Suprapubic skin (tissue), 4 donors: ENCODE data around the gene ISYNA1. TPM values are rescaled to one million over a fixed set of nuclear protein-coding genes. Genes with fewer than 3 reads are reported as not detected.

Source experiments
- DNase-seq, 2 donors: peaks; one replicate each; pipeline ENCODE4 v3.0.0-alpha.2; 2019; ENCODE audit warnings: low spot score in 2 of 2
- H3K27ac ChIP-seq: fragments of 200-600 bp; sonication (generic); one replicate; pipeline ENCODE4 v1.5.1; 2019
- H3K27me3 ChIP-seq: fragments of 200-600 bp; sonication (generic); one replicate; pipeline ENCODE4 v1.5.1; 2019
- H3K36me3 ChIP-seq: fragments of 200-600 bp; sonication (generic); one replicate; pipeline ENCODE4 v1.5.1; 2019
- H3K4me1 ChIP-seq: fragments of 200-600 bp; sonication (generic); one replicate; pipeline ENCODE4 v1.5.1; 2019
- H3K4me3 ChIP-seq: fragments of 200-600 bp; sonication (generic); one replicate; pipeline ENCODE4 v1.5.1; 2019; ENCODE audit warnings: mild to moderate bottlenecking
- H3K9me3 ChIP-seq: fragments of 200-600 bp; sonication (generic); one replicate; pipeline ENCODE4 v1.5.1; 2019
- EP300 ChIP-seq: sonication (generic); formaldehyde crosslinking; IDR thresholded peaks from one replicate; pipeline ENCODE4 v1.6.1; 2017; ENCODE audit warnings: antibody characterized with exemption
- POLR2A ChIP-seq, 2 donors: fragments of 450-650 bp; IDR thresholded peaks; one replicate each; pipeline ENCODE4 v1.6.1; 2017; ENCODE audit warnings: antibody characterized with exemption in 2 of 2, mild to moderate bottlenecking in 2 of 2, moderate library complexity in 2 of 2
- POLR2AphosphoS5 ChIP-seq, 3 donors: sonication (generic); formaldehyde crosslinking; IDR thresholded peaks; one replicate each; pipeline ENCODE4 v1.6.1; 2017; ENCODE audit warnings: antibody characterized with exemption in 3 of 3
- WGBS: methylation state at CpG from one replicate; pipeline ENCODE4 v1.1.5; 2018; 5-methylcytosine and 5-hydroxymethylcytosine counted together
- total RNA-seq, 4 donors: library from RNA; depleted of rRNA; stranded (reverse); fragments of >200 nt; gene quantifications; one replicate each; pipeline ENCODE4 v1.1.0, GENCODE V29; 2016
- TF ChIP-seq, protein P1 (sequence below), 2 donors: fragments of 200-600 bp in 1 of 2; fragments of 450-650 bp in 1 of 2; sonication (generic) in 1 of 2; IDR thresholded peaks; one replicate each; pipeline ENCODE4 v1.5.1; 2016 to 2019; ENCODE audit warnings: antibody characterized with exemption in 2 of 2, mild to moderate bottlenecking in 1 of 2, moderate library complexity in 1 of 2

Gene ISYNA1
- total RNA-seq, 4 donors from 2014 or later, result 7.9 to 27.6 (median 21.0) TPM

DNA sequence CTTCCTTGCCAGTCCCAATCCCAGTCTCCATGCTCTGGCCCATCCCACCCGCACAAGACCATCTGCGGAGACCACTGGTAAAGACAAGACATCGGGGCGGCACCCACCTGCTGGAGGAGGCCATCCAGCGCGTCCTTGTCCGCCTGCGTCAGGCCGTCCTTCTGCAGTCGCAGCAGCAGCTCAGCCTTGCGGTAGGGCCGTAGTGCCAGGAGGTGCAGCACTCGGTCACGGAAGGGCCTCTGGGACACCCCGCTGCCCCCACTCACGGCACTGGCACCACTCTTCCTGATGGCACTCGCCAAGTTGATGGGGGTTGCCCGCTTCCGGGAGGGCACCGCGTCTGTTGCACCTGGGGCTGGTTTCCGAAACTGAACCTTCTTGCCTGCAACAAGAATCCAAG is 23.5 kb upstream of the ISYNA1 start:
- H3K4me3 ChIP-seq, result no peak overlapping the region
- H3K4me1 ChIP-seq, result peaks cover 62% of the 10 kb centered on the region
- 94% methylated on average over 9 of the region's 22 CpGs for WGBS
- no peaks in the 10 kb centered on the region for H3K9me3 ChIP-seq
- peak overlapping the region; percentile 82 for H3K27ac ChIP-seq
- no peak for TF ChIP-seq EP300
- TF ChIP-seq POLR2A (IDR thresholded peaks at IDR 0.05), result no peak
- TF ChIP-seq, protein P1, sequence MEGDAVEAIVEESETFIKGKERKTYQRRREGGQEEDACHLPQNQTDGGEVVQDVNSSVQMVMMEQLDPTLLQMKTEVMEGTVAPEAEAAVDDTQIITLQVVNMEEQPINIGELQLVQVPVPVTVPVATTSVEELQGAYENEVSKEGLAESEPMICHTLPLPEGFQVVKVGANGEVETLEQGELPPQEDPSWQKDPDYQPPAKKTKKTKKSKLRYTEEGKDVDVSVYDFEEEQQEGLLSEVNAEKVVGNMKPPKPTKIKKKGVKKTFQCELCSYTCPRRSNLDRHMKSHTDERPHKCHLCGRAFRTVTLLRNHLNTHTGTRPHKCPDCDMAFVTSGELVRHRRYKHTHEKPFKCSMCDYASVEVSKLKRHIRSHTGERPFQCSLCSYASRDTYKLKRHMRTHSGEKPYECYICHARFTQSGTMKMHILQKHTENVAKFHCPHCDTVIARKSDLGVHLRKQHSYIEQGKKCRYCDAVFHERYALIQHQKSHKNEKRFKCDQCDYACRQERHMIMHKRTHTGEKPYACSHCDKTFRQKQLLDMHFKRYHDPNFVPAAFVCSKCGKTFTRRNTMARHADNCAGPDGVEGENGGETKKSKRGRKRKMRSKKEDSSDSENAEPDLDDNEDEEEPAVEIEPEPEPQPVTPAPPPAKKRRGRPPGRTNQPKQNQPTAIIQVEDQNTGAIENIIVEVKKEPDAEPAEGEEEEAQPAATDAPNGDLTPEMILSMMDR (IDR thresholded peaks at IDR 0.05), result no peak
- TF ChIP-seq POLR2AphosphoS5 (IDR thresholded peaks at IDR 0.05), result no peak
- DNase-seq, result no peak
- H3K27me3 ChIP-seq, result no peaks in the 10 kb centered on the region
- peaks cover 58% of the 10 kb centered on the region for H3K36me3 ChIP-seq

DNA sequence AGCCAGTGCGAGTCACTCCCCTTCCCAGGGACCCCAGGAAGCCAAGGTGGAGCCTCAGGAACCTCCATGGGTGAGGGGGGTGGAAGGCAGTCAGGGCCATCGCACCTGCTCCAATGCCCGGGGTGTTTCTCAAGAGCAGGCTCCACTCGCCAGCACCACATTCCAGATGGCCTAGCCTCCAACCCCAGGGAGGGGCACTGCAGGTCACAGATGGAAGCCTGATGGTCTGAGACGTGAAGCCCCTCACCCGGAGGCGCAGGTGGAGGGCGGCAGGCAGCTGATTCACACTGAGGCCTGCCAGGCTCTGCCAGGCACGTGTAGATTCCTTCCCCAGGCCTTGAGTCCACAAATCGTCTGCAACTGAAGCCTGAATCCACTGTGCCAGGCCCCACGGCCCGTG is 23.0 kb upstream of the ISYNA1 start:
- Histone ChIP-seq H3K36me3 (peaks cover 63% of the 10 kb centered on the region), H3K4me1 (peaks cover 60% of the 10 kb centered on the region), H3K4me3 (no peak overlapping the region), H3K27me3 (no peaks in the 10 kb centered on the region), H3K9me3 (no peaks in the 10 kb centered on the region), H3K27ac (peak overlapping the region; percentile 82)
- no peak for TF ChIP-seq POLR2AphosphoS5 (IDR thresholded peaks at IDR 0.05)
- TF ChIP-seq, protein P1 (IDR thresholded peaks at IDR 0.05), result no peak
- no peak for TF ChIP-seq EP300
- no peak for TF ChIP-seq POLR2A (IDR thresholded peaks at IDR 0.05)
- DNase-seq, result no peak
- 0% methylated on average over 1 of the region's 12 CpGs for WGBS

DNA sequence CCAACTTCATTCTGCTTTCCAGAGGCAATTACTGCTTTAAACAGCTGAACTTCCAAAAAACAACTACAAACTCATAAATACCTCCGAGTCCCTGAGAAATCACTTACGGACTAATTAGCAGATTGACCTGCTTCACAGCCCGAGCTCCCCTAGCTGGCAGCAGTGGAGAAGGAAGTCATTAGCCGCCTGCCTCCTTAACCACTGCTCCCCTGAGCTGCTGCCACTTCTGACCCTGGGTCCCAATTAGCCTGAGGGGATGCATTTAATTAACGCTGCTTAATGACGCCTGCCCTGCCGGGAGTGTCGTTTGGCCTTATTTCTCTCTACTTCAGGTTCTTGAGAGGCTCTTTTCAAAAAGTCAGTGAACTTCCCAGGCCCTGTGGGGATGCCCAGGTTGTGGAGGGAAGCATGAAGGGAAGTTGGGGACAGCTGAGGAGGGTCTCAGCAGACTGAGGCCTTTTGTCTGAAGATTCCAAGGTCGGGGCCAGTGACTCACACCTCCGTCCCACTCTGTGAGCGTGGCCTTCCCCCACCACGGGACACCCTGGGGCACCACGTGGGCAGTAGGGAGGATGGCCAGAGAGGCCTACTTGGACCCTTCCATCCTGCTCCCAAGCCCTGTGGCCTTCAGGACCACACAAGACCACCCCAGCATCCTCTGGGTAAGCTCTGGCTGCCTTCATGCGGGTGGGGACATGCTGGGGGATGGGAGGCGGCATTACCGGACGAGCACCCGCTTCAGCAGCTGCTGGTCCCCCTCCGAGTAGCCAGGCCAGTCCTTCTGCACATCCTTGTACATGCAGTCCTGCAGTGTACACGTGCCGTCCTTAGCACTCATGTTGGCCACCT is 19.8 kb upstream of the ISYNA1 start:
- H3K27me3 ChIP-seq, result no peaks in the 10 kb centered on the region
- peaks cover 37% of the 10 kb centered on the region for H3K4me1 ChIP-seq
- DNase-seq, result no peak
- 65% methylated on average over 8 of the region's 21 CpGs for WGBS
- no peak overlapping the region for H3K4me3 ChIP-seq
- peaks cover 66% of the 10 kb centered on the region for H3K36me3 ChIP-seq
- no peak overlapping the region for H3K27ac ChIP-seq
- no peaks in the 10 kb centered on the region for H3K9me3 ChIP-seq
- no peak for TF ChIP-seq POLR2A (IDR thresholded peaks at IDR 0.05)
- TF ChIP-seq EP300, result no peak
- TF ChIP-seq, protein P1 (IDR thresholded peaks at IDR 0.05), result no peak
- no peak for TF ChIP-seq POLR2AphosphoS5 (IDR thresholded peaks at IDR 0.05)

DNA sequence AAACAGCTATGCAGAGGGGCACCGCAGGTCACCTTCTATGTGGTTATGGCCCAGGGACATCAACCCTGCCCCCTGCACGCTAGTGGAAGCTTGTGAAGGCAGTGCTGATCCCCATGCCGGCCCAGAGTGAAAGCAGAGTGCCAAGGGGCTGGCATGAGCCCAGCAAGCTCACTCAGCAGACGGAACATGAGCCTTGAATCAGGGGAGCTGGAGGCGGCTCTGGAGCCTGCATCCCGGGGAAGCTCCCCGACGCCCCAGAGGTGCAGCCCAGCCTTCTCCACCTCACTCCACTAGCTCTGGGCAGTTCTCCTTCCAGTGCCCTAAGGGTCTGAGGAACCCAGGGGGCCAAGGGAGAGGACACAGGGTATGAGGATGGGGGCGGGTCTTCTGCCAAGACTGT is 19.0 kb upstream of the ISYNA1 start:
- 48% methylated on average over 3 of the region's 9 CpGs for WGBS
- H3K9me3 ChIP-seq, result no peaks in the 10 kb centered on the region
- no peak for DNase-seq
- H3K4me3 ChIP-seq, result no peak overlapping the region
- TF ChIP-seq POLR2AphosphoS5 (IDR thresholded peaks at IDR 0.05), result no peak
- TF ChIP-seq, protein P1 (IDR thresholded peaks at IDR 0.05), result no peak
- peaks cover 70% of the 10 kb centered on the region for H3K36me3 ChIP-seq
- H3K27me3 ChIP-seq, result no peaks in the 10 kb centered on the region
- H3K4me1 ChIP-seq, result peaks cover 37% of the 10 kb centered on the region
- H3K27ac ChIP-seq, result no peak overlapping the region

DNA sequence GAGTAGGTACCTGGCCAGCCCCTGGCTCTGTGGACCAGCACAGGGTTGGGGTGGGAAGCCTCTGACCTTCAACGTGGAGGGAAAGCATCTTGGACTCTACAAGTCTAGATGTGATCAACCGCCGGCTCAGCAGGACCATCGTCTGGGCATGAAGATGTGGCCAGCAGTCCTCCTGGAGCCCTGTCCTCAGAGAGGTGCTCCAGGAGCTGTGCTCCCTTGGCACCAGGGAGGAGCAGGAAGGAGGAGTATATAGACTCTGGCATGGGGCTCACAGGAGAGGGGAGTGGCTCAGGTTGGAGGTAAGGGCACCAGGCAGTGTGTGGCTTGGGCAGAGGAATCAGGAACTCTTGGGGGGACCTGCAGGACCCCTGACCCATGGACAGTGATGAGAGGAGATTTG is 18.3 kb upstream of the ISYNA1 start:
- no peaks in the 10 kb centered on the region for H3K9me3 ChIP-seq
- H3K4me3 ChIP-seq, result no peak overlapping the region
- TF ChIP-seq POLR2A (IDR thresholded peaks at IDR 0.05), result no peak
- TF ChIP-seq, protein P1 (IDR thresholded peaks at IDR 0.05), result no peak
- TF ChIP-seq EP300, result no peak
- TF ChIP-seq POLR2AphosphoS5 (IDR thresholded peaks at IDR 0.05), result no peak
- peaks cover 31% of the 10 kb centered on the region for H3K4me1 ChIP-seq
- H3K27me3 ChIP-seq, result no peaks in the 10 kb centered on the region
- DNase-seq, result no peak
- no peak overlapping the region for H3K27ac ChIP-seq
- H3K36me3 ChIP-seq, result peaks cover 70% of the 10 kb centered on the region
- 90% methylated on average over 2 of the region's 4 CpGs for WGBS
